H9 (cell line): Measurements from ENCODE around the gene DAPK2. TPM values are rescaled to one million over a fixed set of nuclear protein-coding genes. Genes with fewer than 3 reads are reported as not detected.

Source experiments
- DNase-seq: peaks from one replicate; pipeline ENCODE4 v3.0.0-alpha.2; 2017
- H2AFZ ChIP-seq: one replicate; pipeline ENCODE4 v1.6.1; 2013; ENCODE audit warnings: mild to moderate bottlenecking, low read length, control low read depth, moderate library complexity
- H2AK5ac ChIP-seq: 2 replicates; pipeline ENCODE4 v1.6.1; 2013; ENCODE audit warnings: low read length, control low read depth, mixed read lengths; ENCODE audit not compliant: insufficient read length
- H2BK120ac ChIP-seq: one replicate; pipeline ENCODE4 v1.6.1; 2013; ENCODE audit warnings: low read depth, mild to moderate bottlenecking, low read length, control low read depth, inconsistent platforms; ENCODE audit not compliant: poor library complexity, severe bottlenecking
- H2BK12ac ChIP-seq: 2 replicates; pipeline ENCODE4 v1.6.1; 2013; ENCODE audit warnings: low read length, control low read depth, mixed read lengths, low read depth; ENCODE audit not compliant: insufficient read length
- H2BK15ac ChIP-seq: 2 replicates; pipeline ENCODE4 v1.6.1; 2013; ENCODE audit warnings: low read depth, low read length, control low read depth
- H2BK20ac ChIP-seq: one replicate; pipeline ENCODE4 v1.6.1; 2013; ENCODE audit warnings: low read depth, mild to moderate bottlenecking, low read length, control low read depth, inconsistent platforms; ENCODE audit not compliant: poor library complexity, severe bottlenecking
- H2BK5ac ChIP-seq: 2 replicates; pipeline ENCODE4 v1.6.1; 2013; ENCODE audit warnings: low read length, control low read depth, mixed read lengths; ENCODE audit not compliant: insufficient read length
- H3K14ac ChIP-seq: 2 replicates; pipeline ENCODE4 v1.6.1; 2013; ENCODE audit warnings: low read length, control low read depth; ENCODE audit not compliant: insufficient read depth
- H3K18ac ChIP-seq: 2 replicates; pipeline ENCODE4 v1.6.1; 2013; ENCODE audit warnings: low read depth, mild to moderate bottlenecking, mixed read lengths, low read length, control low read depth; ENCODE audit not compliant: insufficient read length
- H3K23ac ChIP-seq: 2 replicates; pipeline ENCODE4 v1.6.1; 2013; ENCODE audit warnings: low read length, control low read depth, mixed read lengths, low read depth; ENCODE audit not compliant: insufficient read length
- H3K23me2 ChIP-seq: 2 replicates; pipeline ENCODE4 v1.6.1; 2013; ENCODE audit warnings: low read depth, mild to moderate bottlenecking, mixed read lengths, low read length, control low read depth; ENCODE audit not compliant: insufficient read length, poor library complexity, severe bottlenecking
- H3K27ac ChIP-seq: 2 replicates; pipeline ENCODE4 v1.5.1; 2013; ENCODE audit warnings: low read length, control low read depth, mixed read lengths, low read depth; ENCODE audit not compliant: insufficient read length
- H3K27me3 ChIP-seq: 2 replicates; pipeline ENCODE4 v1.6.1; 2013; ENCODE audit warnings: low read length, control low read depth, inconsistent platforms; ENCODE audit not compliant: insufficient read depth
- H3K4ac ChIP-seq: 2 replicates; pipeline ENCODE4 v1.6.1; 2013; ENCODE audit warnings: low read depth, mild to moderate bottlenecking, control low read depth, inconsistent platforms, low read length, moderate library complexity
- H3K4me1 ChIP-seq: 2 replicates; pipeline ENCODE4 v1.6.1; 2013; ENCODE audit warnings: low read length, control low read depth, inconsistent platforms; ENCODE audit not compliant: insufficient read depth
- H3K4me2 ChIP-seq: 2 replicates; pipeline ENCODE4 v1.6.1; 2013; ENCODE audit warnings: low read length, control low read depth, mixed read lengths; ENCODE audit not compliant: insufficient read length, insufficient read depth
- H3K56ac ChIP-seq: 2 replicates; pipeline ENCODE4 v1.6.1; 2013; ENCODE audit warnings: low read depth, mild to moderate bottlenecking, mixed read lengths, low read length, control low read depth; ENCODE audit not compliant: insufficient read length
- H3K79me1 ChIP-seq: 2 replicates; pipeline ENCODE4 v1.6.1; 2013; ENCODE audit warnings: low read depth, mild to moderate bottlenecking, moderate library complexity, low read length, control low read depth, inconsistent platforms; ENCODE audit not compliant: insufficient read depth, poor library complexity, severe bottlenecking
- H3K79me2 ChIP-seq: 2 replicates; pipeline ENCODE4 v1.6.1; 2013; ENCODE audit warnings: low read length, control low read depth, inconsistent platforms; ENCODE audit not compliant: insufficient read depth
- H3K9ac ChIP-seq: 2 replicates; pipeline ENCODE4 v1.6.1; 2013; ENCODE audit warnings: low read length, control low read depth, mixed read lengths; ENCODE audit not compliant: insufficient read length; ENCODE audit errors: extremely low read depth
- H3K9me3 ChIP-seq: one replicate; pipeline ENCODE4 v1.6.1; 2013; ENCODE audit warnings: low read depth, low read length, inconsistent platforms; ENCODE audit not compliant: control insufficient read depth
- H3T11ph ChIP-seq: one replicate; pipeline ENCODE4 v1.6.1; 2013; ENCODE audit warnings: mild to moderate bottlenecking, low read length, control low read depth, inconsistent platforms
- H4K20me1 ChIP-seq: one replicate; pipeline ENCODE4 v1.6.1; 2013; ENCODE audit not compliant: control insufficient read depth, insufficient read length, insufficient read depth
- H4K5ac ChIP-seq: 2 replicates; pipeline ENCODE4 v1.6.1; 2013; ENCODE audit warnings: low read depth, mild to moderate bottlenecking, mixed read lengths, low read length, control low read depth; ENCODE audit not compliant: insufficient read length
- H4K8ac ChIP-seq: replicated peaks from 2 replicates; pipeline ENCODE4 v1.6.1; 2013; ENCODE audit warnings: low read length, control low read depth, mixed read lengths, low read depth; ENCODE audit not compliant: insufficient read length
- H4K91ac ChIP-seq: 2 replicates; pipeline ENCODE4 v1.6.1; 2013; ENCODE audit warnings: low read depth, mild to moderate bottlenecking, moderate library complexity, mixed read lengths, low read length, control low read depth; ENCODE audit not compliant: insufficient read length
- H3K27ac Mint-ChIP-seq, 3 experiments: 2 replicates in 2 of 3; 3 replicates in 1 of 3; pipeline ENCODE4 v1.8.0; 2020 to 2021; ENCODE audit warnings: mixed read lengths in 3 of 3, mild to moderate bottlenecking in 1 of 3, moderate library complexity in 1 of 3
- H3K27me3 Mint-ChIP-seq: 2 replicates; pipeline ENCODE4 v1.8.0; 2021; ENCODE audit warnings: low read depth, mild to moderate bottlenecking, moderate library complexity, mixed read lengths
- H3K36me3 Mint-ChIP-seq, 3 experiments: 2 replicates in 2 of 3; 3 replicates in 1 of 3; pipeline ENCODE4 v1.8.0; 2020 to 2021; ENCODE audit warnings: low read depth in 3 of 3, mixed read lengths in 3 of 3; ENCODE audit not compliant: insufficient read depth in 1 of 3
- H3K4me1 Mint-ChIP-seq, 2 experiments: 2 replicates each; pipeline ENCODE4 v1.8.0; 2020; ENCODE audit warnings: mixed read lengths in 2 of 2
- H3K4me3 Mint-ChIP-seq, 2 experiments: 2 replicates in 1 of 2; 3 replicates in 1 of 2; pipeline ENCODE4 v1.8.0; 2020 to 2021; ENCODE audit warnings: mild to moderate bottlenecking in 2 of 2, mixed read lengths in 2 of 2, moderate library complexity in 1 of 2
- H3K9me3 Mint-ChIP-seq, 2 experiments: 2 replicates in 1 of 2; 3 replicates in 1 of 2; pipeline ENCODE4 v1.8.0; 2020; ENCODE audit warnings: mild to moderate bottlenecking in 2 of 2, mixed read lengths in 2 of 2, moderate library complexity in 1 of 2
- CTCF ChIP-seq: fragments of 200-600 bp; sonication (generic); conservative IDR thresholded peaks from 3 replicates; pipeline ENCODE4 v1.8.0; 2021; ENCODE audit warnings: antibody characterized with exemption, mild to moderate bottlenecking
- WGBS: extraction: QIAGEN DNeasy Blood & Tissue Kit; methylation state at CpG from one replicate; pipeline ENCODE4 v1.1.7; 2013; ENCODE audit warnings: missing lambda C conversion rate, low lambda C conversion rate, mixed read lengths; ENCODE audit not compliant: insufficient read length; ENCODE audit errors: extremely low coverage; 5-methylcytosine and 5-hydroxymethylcytosine counted together
- microRNA-seq: library from miRNA; unstranded; fragments of <30 nt; microRNA quantifications from one replicate; pipeline ENCODE4, GENCODE V29; 2020; ENCODE audit warnings: borderline microRNAs expressed
- total RNA-seq: library from RNA; stranded (reverse); gene quantifications from 2 replicates; pipeline ENCODE4 v1.2.1, GENCODE V29; 2021

Gene DAPK2
- total RNA-seq, 1 experiment from 2014 or later = 3.5 TPM

- Histone ChIP-seq H3K27me3 (no peaks in the 10 kb centered on the region), H3T11ph (no peak overlapping the region), H2BK12ac (no peak overlapping the region), H3K4me1 (no peaks in the 10 kb centered on the region), H3K14ac (no peak overlapping the region), H3K79me2 (no peaks in the 10 kb centered on the region), H3K18ac (no peak overlapping the region), H3K23me2 (no peaks in the 10 kb centered on the region), H4K91ac (no peak overlapping the region), H2BK5ac (no peak overlapping the region), H4K8ac (no peak overlapping the region), H3K4ac (no peak overlapping the region), H3K23ac (no peak overlapping the region), H2BK15ac (no peak overlapping the region), H3K56ac (no peak overlapping the region), H3K79me1 (no peaks in the 10 kb centered on the region), H2BK120ac (no peak overlapping the region), H4K20me1 (no peaks in the 10 kb centered on the region), H4K5ac (no peak overlapping the region), H2BK20ac (no peak overlapping the region), H2AK5ac (no peak overlapping the region), H3K4me2 (no peak overlapping the region), H3K9me3 (no peaks in the 10 kb centered on the region), H3K9ac (no peak overlapping the region), H2AFZ (no peak overlapping the region), H3K27ac (no peak overlapping the region)
- WGBS = no CpG with 5 or more reads among the region's 3 CpGs
- H3K4me3 Mint-ChIP-seq = no peak overlapping the region
- no peak for TF ChIP-seq CTCF
- no peak overlapping the region; a peak in 1 of 7 replicates for H3K27ac Mint-ChIP-seq
- no peaks in the 10 kb centered on the region for H3K36me3 Mint-ChIP-seq
- DNase-seq = no peak
- no peaks in the 10 kb centered on the region for H3K9me3 Mint-ChIP-seq
- H3K27me3 Mint-ChIP-seq = no peaks in the 10 kb centered on the region
- peaks cover 0 to 3% of the 10 kb centered on the region in 2 experiments; a peak in 1 of 4 replicates for H3K4me1 Mint-ChIP-seq
Measured at GRCh38 chr15:63857461-63857856, 188.8 kb downstream of the DAPK2 start.

Small RNA genes within 50 kb of the gene (microRNA-seq; reads per million reads assigned to microRNA genes)
- gene MIR422A = not detected

Other genes with a start within 250 kb of the DAPK2 start
- gene HERC1, start 212.5 kb downstream of the DAPK2 start, total RNA-seq = 36.6 and 38.8 TPM in 2 replicates
- gene CIAO2A, start 47.4 kb upstream of the DAPK2 start, total RNA-seq = 74.4 and 80.1 TPM in 2 replicates
- gene SNX1, start 49.5 kb upstream of the DAPK2 start, total RNA-seq = 52.8 and 58.8 TPM in 2 replicates
- 4.4 and 4.8 TPM in 2 replicates for gene SNX22, start 105.2 kb upstream of the DAPK2 start, total RNA-seq
- 433 and 435 TPM in 2 replicates for gene PPIB, start 116.5 kb upstream of the DAPK2 start, total RNA-seq